ENCODE measurements around the gene ALDH1L1.

Gene ALDH1L1

GRCh38 chr3:126124896-126125295, 55.5 kb downstream of the ALDH1L1 start:
- Histone ChIP-seq H2AFZ (ENCODE audit: low read depth, low read length, severe bottlenecking) (no peak overlapping the region), H3K27ac (ENCODE audit: low read depth, low read length) (no peak overlapping the region), H3K27me3 (ENCODE audit: low read length) (no peaks in the 10 kb centered on the region), H4K20me1 (ENCODE audit: low read depth, low read length) (no peaks in the 10 kb centered on the region), H3K36me3 (ENCODE audit: low read length) (no peaks in the 10 kb centered on the region), H3F3A (ENCODE audit: insufficient read depth) (no peaks in the 10 kb centered on the region), H3K9ac (ENCODE audit: low read length) (no peak overlapping the region), H3K9me3 (ENCODE audit: insufficient read depth, low read length) (no peaks in the 10 kb centered on the region), H3K79me2 (ENCODE audit: insufficient read depth, low read length) (no peaks in the 10 kb centered on the region), H3K9me2 (replicated peaks; ENCODE audit: insufficient read depth, low read length) (no peaks in the 10 kb centered on the region), H3K4me3 (ENCODE audit: insufficient read depth, low read length, poor library complexity, severe bottlenecking) (no peak overlapping the region), H3K4me2 (ENCODE audit: low read depth, low read length, poor library complexity, severe bottlenecking) (no peak overlapping the region)
- TF ChIP-seq EZH2phosphoT487 (conservative IDR thresholded peaks at IDR 0.05; ENCODE audit: low read length) (no peak), CTCF (IDR thresholded peaks at IDR 0.05; ENCODE audit: insufficient read depth, low read length, poor library complexity, severe bottlenecking) (no peak)

GRCh38 chr3:126124148-126124868, 56.1 kb downstream of the ALDH1L1 start:
- TF ChIP-seq CTCF (IDR thresholded peaks at IDR 0.05; ENCODE audit: insufficient read depth, low read length, poor library complexity, severe bottlenecking) (no peak), EZH2phosphoT487 (conservative IDR thresholded peaks at IDR 0.05; ENCODE audit: low read length) (no peak)
- no peaks in the 10 kb centered on the region for H4K20me1 ChIP-seq (ENCODE audit: low read depth, low read length)
- no peaks in the 10 kb centered on the region for H3K27me3 ChIP-seq (ENCODE audit: low read length)
- H3F3A ChIP-seq (ENCODE audit: insufficient read depth) = no peaks in the 10 kb centered on the region
- H3K9me3 ChIP-seq (ENCODE audit: insufficient read depth, low read length) = no peaks in the 10 kb centered on the region
- no peaks in the 10 kb centered on the region for H3K79me2 ChIP-seq (ENCODE audit: insufficient read depth, low read length)
- H3K9me2 ChIP-seq (replicated peaks; ENCODE audit: insufficient read depth, low read length) = no peaks in the 10 kb centered on the region
- H3K36me3 ChIP-seq (ENCODE audit: low read length) = no peaks in the 10 kb centered on the region
- H3K4me2 ChIP-seq (ENCODE audit: low read depth, low read length, poor library complexity, severe bottlenecking) = no peak overlapping the region
- H2AFZ ChIP-seq (ENCODE audit: low read depth, low read length, severe bottlenecking) = no peak overlapping the region
- no peak overlapping the region for H3K27ac ChIP-seq (ENCODE audit: low read depth, low read length)
- no peak overlapping the region for H3K9ac ChIP-seq (ENCODE audit: low read length)
- no peak overlapping the region for H3K4me3 ChIP-seq (ENCODE audit: insufficient read depth, low read length, poor library complexity, severe bottlenecking)

- no peaks in the 10 kb centered on the region for H3K9me3 ChIP-seq (ENCODE audit: insufficient read depth, low read length)
- TF ChIP-seq CTCF (IDR thresholded peaks at IDR 0.05; ENCODE audit: insufficient read depth, low read length, poor library complexity, severe bottlenecking) = no peak
- TF ChIP-seq EZH2phosphoT487 (conservative IDR thresholded peaks at IDR 0.05; ENCODE audit: low read length) = no peak
- H3K9me2 ChIP-seq (replicated peaks; ENCODE audit: insufficient read depth, low read length) = no peaks in the 10 kb centered on the region
These were observed 58.8 kb downstream of the ALDH1L1 start for GRCh38 chr3:126121632-126122031.

More at GRCh38 chr3:126121632-126122031, 58.8 kb downstream of the ALDH1L1 start:
- Histone ChIP-seq H4K20me1 (ENCODE audit: low read depth, low read length) (no peaks in the 10 kb centered on the region), H3K4me3 (ENCODE audit: insufficient read depth, low read length, poor library complexity, severe bottlenecking) (no peak overlapping the region), H3K36me3 (ENCODE audit: low read length) (no peaks in the 10 kb centered on the region), H3K4me2 (ENCODE audit: low read depth, low read length, poor library complexity, severe bottlenecking) (no peak overlapping the region), H3F3A (ENCODE audit: insufficient read depth) (no peaks in the 10 kb centered on the region), H3K9ac (ENCODE audit: low read length) (no peak overlapping the region), H3K79me2 (ENCODE audit: insufficient read depth, low read length) (no peaks in the 10 kb centered on the region), H3K27ac (ENCODE audit: low read depth, low read length) (no peak overlapping the region), H3K27me3 (ENCODE audit: low read length) (no peaks in the 10 kb centered on the region), H2AFZ (ENCODE audit: low read depth, low read length, severe bottlenecking) (no peak overlapping the region)

All from SU-DHL-6 (cell line).